Measurements from ENCODE around the gene DLL4.
"Not testable (repeated sequence)": the region's sequence is repeated elsewhere in the genome, so short reads cannot be mapped to it uniquely, and the experiment has no call there.

The DLL4 gene

GRCh38 chr15:40941528-40942336, 12.6 kb downstream of the DLL4 start:
- DNase-seq (ENCODE audit: low read depth) = no peak

GRCh38 chr15:40942337-40942854, 13.3 kb downstream of the DLL4 start:
- DNase-seq (ENCODE audit: low read depth) = no peak

- no peak for DNase-seq (ENCODE audit: low read depth)
Observed at GRCh38 chr15:40942878-40943277, 13.7 kb downstream of the DLL4 start.

GRCh38 chr15:40943764-40944365, 14.7 kb downstream of the DLL4 start:
- no peak for DNase-seq (ENCODE audit: low read depth)

GRCh38 chr15:40944510-40945296, 15.6 kb downstream of the DLL4 start:
- DNase-seq (ENCODE audit: low read depth) = no peak

- no peak for DNase-seq (ENCODE audit: low read depth)
Observed at GRCh38 chr15:40948706-40949473, 19.8 kb downstream of the DLL4 start.

GRCh38 chr15:40949756-40950207, 20.6 kb downstream of the DLL4 start:
- DNase-seq (ENCODE audit: low read depth) = no peak

GRCh38 chr15:40951764-40952163, 22.6 kb downstream of the DLL4 start:
- DNase-seq (ENCODE audit: low read depth) = no peak

GRCh38 chr15:40952301-40952900, 23.3 kb downstream of the DLL4 start:
- DNase-seq (ENCODE audit: low read depth) = no peak

- DNase-seq (ENCODE audit: low read depth) = peak; percentile 79
Observed at GRCh38 chr15:40952901-40953712, 24.0 kb downstream of the DLL4 start, which contains the start of gene CHAC1. Gene CHAC1 (plus strand): TSS chr15:40953471. CDS start chr15:40953584, 113 bp downstream.

GRCh38 chr15:40953713-40954074, 24.6 kb downstream of the DLL4 start:
- DNase-seq (ENCODE audit: low read depth) = no peak

- not testable (repeated sequence) for DNase-seq (ENCODE audit: low read depth)
Observed at GRCh38 chr15:40954158-40954848, 25.2 kb downstream of the DLL4 start.

- DNase-seq (ENCODE audit: low read depth) = no peak
Observed at GRCh38 chr15:40955141-40955903, 26.2 kb downstream of the DLL4 start.

- no peak for DNase-seq (ENCODE audit: low read depth)
Observed at GRCh38 chr15:40955930-40956540, 26.9 kb downstream of the DLL4 start.

- no peak for DNase-seq (ENCODE audit: low read depth)
Observed at GRCh38 chr15:40956541-40956982, 27.4 kb downstream of the DLL4 start.

GRCh38 chr15:40957041-40957555, 28.0 kb downstream of the DLL4 start:
- DNase-seq (ENCODE audit: low read depth) = no peak

- DNase-seq (ENCODE audit: low read depth) = no peak
Observed at GRCh38 chr15:40957581-40958051, 28.5 kb downstream of the DLL4 start.

- no peak for DNase-seq (ENCODE audit: low read depth)
Observed at GRCh38 chr15:40958146-40958545, 29.0 kb downstream of the DLL4 start.

All from non-pigmented ciliary epithelial cell (primary cell).